HG03064 (cell line): Measurements from ENCODE around the gene HTR3B.
"Not testable (repeated sequence)": the region's sequence is repeated elsewhere in the genome, so short reads cannot be mapped to it uniquely, and the experiment has no call there.

Experiments used
- ATAC-seq: cut with Tn5 transposase; IDR thresholded peaks from one replicate; pipeline ENCODE4 v1.9.1; 2021; ENCODE audit warnings: low read depth; ENCODE audit not compliant: unreplicated experiment

Gene HTR3B

DNA sequence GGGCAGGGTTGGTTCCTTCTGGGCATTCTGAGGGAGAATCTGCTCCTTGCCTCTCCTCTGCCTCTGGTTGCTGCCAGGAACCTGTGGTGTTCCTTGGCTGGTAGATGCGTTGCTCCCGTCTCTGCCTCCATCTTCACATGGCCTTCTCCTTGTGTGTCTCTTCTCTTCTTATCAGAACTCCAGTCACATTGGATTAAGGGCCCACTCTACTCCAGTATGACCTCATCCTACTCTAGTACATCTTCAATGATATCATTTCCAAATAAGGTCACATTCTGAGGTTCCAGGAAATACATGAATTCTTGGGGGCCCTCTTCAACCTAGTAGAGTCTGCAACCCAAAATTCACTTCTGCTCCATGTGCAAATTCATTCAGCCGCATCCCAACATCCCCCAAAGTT lies 33.3 kb downstream of the HTR3B start:
- ATAC-seq = no peak

DNA sequence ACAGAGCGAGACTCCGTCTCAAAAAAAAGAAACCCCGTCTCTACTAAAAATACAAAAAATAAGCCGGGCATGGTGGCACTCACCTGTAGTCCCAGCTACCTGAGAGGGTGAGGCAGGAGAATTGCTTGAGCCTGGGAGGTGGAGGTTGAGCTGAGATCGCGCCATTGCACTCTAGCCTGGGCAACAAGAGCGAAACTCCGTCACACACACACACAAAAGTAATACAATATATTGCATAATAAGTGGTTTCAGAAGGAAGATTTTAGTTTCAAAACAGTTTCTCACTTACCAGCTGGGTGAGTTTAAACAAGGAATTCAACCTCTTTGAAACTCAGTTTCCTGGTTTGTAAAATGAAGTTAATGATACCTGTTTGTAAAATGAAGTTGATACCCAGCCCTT lies 37.7 kb downstream of the HTR3B start:
- ATAC-seq = no peak

DNA sequence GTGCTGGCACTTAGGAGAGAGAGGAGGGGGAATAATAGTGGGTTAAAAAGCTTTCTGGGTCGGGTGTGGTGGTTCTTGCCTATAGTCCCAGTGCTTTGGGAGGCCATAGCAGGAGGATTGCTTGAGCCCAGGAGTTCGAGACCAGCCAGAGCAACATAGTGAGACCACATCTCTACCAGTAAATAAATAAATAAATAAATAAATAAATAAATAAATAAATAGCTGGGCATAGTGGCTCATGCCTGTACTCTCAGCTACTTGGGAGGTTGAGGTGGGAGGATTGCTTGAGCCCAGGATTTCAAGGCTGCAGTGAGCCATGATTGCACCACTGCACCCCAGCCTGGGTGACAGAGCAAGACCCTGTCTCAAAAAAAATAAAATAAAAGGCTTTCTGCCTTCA lies 41.6 kb downstream of the HTR3B start:
- ATAC-seq = not testable (repeated sequence)

DNA sequence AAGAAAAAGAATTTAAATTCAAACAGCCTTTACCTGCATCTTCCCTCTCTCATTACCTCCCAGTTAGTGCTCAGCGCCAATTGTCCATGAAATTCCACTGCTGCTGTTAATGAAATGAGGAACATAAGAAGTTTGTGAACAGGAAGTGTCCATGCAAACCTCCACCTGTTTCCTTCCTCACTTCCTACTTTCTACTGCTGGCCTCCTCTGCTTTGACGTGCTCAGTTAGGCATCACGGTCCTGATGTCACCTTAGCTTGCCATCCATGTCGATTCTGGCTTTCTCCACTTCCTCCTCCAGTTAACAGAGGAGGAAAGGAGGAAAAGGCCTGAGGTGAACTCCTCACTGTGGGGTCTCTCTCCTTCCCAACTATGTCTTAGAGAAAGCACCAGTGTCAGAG lies 43.4 kb downstream of the HTR3B start:
- no peak for ATAC-seq

DNA sequence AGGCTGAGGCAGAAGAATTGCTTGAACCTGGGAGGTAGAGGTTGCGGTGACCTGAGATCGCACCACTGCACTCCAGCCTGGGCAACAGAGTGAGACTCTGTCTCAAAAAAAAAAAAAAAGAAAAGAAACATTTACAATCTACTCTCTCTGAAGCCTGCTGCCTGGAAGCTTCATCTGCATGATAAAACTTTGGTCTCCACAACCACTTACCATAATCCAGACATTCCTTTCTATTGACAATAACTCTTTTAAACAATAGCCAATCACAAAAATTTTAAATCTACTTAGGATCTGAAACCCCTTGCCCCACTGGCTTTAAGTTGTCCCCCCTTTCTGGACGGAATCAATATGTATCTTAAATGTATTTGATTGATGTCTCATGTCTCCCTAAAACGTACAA lies 45.3 kb downstream of the HTR3B start:
- ATAC-seq = no peak

DNA sequence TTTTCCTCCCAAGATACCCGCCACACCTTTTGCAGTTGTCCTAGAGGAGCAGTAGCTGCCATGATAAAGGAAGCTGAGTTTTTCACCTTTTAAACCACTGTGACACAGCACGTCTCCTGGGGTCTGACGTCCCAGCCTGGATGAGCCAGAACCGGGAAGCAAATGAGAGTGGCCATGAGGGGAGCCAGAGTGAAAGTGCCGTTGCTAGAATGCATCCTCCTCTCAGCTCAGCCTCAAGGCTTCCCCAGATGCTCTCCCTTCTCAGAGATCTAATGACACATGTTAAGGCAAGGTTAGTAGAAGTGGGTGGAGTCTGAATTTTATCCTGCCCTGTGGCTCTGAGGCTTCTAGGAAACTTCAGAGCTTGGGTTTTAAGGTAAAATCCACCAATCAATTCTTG lies 46.9 kb downstream of the HTR3B start:
- no peak for ATAC-seq

DNA sequence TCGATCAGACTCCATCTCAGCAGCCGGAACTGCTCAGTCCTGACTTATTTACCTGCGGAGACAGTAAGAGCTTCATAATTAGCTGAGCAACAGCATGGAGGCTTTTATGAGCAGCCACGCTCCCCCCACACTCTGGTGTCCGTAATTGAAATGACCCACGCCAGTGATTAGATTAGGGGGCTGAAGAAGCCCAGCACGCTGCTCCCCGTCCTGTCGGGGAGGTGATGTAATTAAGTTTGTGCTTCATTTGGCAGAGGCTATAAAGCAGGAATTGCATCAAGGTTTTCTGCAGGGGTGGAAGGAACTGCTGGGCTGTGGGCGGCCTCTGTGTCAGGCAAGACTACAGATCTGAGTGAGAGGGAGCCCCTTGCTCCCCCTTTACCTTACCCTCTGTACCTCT lies 47.5 kb downstream of the HTR3B start:
- no peak for ATAC-seq

DNA sequence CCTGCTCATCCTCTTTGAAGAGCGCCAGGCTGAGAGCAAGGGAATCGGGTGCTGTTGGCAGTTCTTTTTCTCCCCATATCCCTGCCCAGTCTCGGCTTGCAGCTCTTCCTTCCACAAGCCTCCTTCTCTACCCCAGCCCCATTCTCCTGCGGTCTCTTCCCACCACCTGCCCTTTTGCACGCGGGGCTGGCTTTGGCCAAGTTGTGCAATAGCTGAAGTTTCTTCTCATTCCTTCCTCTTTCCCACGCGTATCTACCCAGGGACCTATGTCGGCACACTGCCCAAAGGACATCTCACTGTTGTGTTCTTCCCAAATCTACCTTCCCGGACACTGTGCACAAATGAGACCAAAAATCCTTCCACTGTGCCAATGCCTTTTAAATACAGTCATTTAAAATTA lies 48.0 kb downstream of the HTR3B start:
- ATAC-seq = no peak

DNA sequence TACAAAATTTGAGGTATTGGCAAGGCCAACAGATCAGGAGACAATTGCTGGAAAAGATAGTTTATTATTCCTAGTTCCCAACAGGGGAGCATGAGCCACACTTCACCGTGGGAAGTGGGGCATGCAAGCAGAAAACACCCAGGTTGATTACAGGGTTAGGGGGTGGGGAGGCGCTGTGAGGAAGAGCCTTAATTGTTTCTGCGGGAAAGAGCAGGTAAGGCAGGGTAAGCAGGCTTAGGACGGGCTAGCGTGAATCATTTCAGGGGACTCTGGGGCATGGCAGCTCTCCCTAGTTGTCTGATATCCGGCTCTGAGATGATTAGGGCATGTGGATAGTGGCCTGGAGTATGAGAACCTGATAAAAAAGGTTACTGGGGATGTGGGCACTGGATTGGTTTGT lies 49.6 kb downstream of the HTR3B start:
- no peak for ATAC-seq

DNA sequence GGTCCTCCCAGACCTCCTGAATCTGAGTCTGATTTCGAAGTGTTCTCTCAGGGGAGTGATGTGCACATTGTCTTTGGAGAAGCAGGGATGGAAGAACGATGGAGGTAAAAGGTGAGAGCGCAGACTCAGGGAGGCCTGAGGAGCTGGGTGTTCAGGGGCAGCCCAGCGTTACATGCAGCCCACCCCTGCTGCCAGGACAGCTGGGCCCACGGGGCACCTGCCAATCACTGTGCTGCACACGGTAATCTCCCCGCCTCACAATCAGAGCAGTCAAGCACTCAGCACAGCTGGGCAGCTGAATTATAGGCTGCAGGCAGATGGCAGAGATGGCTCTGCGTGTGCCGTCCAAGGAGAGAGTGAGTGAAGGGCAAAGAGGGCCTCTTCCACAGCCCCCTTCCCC lies 52.4 kb downstream of the HTR3B start:
- ATAC-seq = no peak

DNA sequence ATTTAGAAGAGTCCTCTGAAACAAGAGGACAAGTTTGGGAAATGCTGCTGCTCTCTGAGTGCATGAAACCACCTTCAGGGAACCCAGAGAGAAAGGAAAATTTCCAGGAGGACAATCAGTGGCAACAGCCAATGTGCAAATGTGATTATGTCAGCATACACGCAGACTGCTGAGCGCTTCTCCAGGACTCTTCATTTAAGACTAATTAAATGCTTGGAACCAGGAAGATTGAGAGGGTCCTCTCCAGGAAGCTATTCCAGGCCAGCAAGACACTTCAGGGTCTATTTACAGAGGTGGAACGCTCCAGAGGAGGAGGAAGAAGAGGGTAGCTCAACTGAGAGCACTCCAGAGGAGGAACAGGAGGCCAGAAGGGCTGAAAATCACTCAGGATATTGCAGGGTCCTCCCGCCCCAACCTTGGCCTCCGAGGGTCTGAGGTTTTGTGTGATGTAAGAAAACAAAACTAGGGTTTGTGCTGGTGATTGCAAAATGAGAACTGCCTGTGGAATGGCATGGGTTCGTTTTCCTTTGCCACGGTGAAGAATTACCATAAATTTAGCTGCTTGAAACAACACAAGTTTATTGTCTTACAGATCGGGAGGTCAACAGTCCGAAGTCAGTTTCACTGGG lies 56.2 kb downstream of the HTR3B start:
- ATAC-seq = no peak

DNA sequence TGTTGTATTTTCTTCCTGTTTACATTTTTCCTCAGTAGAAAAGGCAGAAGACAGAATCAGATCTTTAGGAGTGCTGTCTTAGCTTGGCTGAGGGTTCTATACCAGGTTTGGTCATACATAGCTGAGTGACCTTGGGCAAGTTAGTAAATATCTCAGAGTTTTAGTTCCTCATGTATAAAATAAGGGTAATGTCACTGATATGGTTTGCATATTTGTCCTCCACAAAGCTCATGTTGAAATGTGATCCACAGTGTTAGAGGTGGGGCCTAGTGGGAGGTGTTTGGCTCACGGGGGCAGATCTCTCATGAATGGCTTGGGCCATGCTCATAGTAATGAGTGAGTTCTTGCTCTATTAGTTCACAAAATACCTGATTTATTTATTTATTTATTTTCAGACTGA lies 62.8 kb downstream of the HTR3B start:
- ATAC-seq = no peak

DNA sequence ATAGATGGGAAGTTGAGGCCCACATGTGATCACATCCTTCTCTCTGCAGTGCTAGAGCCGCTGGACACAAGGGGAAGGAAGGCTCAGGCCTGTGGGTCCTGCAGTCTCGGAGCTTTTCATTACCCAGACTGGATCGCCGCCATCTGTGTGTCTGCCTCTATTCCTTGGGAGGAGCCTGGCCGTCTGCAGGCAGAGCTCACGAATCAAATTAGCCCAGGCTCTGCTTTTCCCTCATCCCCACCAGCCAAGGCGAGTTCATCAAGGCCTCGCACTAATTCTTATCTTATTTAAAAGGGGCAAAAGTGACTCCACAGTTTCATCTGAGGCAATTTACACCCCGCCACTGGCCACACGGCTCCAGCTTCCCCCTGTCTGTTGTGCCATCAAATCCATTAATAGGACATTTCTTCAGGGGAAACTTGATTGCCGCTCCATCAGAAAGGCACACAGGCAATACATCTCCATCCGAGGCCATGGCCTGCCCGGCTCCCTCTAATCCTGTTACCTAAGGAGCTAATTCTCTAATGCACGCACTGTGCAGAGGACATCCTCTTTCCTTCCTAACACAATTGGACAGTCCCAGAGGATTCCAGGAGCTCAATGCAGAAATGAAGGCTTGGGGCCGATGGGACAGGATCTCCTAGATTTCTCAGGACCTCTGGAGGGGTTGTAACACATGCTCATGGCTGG lies 67.1 kb downstream of the HTR3B start:
- no peak for ATAC-seq

DNA sequence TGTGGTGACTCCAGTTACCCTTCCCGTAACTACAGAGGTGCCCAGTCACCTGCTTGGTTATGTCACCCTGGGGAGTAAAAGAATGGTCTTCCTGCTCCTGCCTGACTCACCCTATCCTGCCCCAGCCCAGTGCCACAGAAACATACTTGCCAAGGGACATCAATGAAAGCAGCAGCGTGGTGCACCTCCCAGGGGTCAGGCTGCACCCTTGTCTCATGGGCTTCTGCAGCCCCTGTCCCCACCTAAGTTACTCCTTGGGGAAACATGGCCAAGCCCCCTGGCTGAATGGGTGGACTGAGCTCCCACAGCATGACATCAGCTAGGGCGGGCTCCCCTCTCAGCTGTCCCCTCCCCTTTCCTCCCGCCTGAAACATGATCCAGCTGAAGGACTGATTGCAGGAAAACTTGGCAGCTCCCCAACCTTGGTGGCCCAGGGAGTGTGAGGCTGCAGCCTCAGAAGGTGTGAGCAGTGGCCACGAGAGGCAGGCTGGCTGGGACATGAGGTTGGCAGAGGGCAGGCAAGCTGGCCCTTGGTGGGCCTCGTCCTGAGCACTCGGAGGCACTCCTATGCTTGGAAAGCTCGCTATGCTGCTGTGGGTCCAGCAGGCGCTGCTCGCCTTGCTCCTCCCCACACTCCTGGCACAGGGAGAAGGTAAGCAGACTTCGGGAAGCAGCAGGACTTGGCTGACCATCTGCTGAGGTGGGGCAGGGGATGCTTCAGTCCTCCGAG lies 70.3 kb downstream of the HTR3B start, which contains the start of gene HTR3A:
Gene HTR3A, plus strand, starts transcription at position 368 of the 730 bp plus-strand sequence. Its CDS starts 218 bp downstream, at position 586.
- no peak for ATAC-seq

DNA sequence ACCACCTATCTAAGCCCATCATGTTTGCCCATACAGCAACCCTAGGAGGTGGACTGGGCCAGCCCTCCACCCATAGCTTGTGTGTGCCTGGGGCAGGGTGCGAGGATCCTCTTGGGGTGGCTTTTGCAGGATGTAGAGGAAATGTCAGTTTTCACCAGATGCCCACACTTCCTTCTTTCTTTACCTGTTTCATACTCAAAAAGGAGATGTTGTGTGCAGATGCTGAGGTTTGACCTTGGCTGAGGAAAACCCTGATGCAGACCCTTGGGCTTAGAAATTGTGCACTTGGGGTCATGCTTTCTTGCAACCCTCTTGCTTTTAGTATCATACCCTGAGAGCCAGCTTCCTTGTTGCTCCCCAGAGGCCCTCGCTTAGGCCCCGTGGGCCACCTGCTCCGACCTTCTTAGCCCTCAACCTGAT lies 72.5 kb downstream of the HTR3B start:
- ATAC-seq = no peak

DNA sequence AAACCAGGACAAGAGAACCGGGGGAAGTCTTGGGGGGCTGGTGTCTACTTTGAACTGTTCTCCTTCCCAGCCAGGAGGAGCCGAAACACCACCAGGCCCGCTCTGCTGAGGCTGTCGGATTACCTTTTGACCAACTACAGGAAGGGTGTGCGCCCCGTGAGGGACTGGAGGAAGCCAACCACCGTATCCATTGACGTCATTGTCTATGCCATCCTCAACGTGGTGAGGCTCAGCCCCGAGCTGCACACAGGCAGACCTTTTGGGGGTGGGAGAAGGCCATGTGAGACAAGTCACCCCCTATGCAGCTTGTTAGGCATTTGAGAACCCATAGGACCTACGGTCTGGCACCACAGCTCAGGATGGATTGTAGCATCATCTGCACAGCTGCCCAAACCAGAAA lies 73.1 kb downstream of the HTR3B start:
- ATAC-seq = no peak

DNA sequence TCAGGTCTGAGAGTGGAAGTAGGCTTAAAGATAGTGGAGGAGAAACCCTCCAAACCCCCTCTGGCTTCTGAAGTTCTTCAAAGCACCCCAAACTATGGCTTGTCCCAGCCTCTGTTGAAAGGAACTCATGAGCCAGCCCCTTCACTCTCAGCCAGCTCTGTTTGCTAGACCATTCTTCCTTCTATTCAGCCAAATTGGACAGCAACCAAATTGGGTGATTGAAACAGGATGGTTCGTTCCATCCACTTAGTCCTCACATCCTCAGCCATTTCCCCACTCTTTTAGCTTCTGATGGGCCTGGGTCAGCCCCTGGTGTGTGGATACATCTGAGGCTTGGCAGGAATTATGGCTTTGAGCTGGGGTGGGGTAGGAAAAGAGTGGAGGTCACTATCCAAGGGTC lies 74.8 kb downstream of the HTR3B start:
- ATAC-seq = no peak

DNA sequence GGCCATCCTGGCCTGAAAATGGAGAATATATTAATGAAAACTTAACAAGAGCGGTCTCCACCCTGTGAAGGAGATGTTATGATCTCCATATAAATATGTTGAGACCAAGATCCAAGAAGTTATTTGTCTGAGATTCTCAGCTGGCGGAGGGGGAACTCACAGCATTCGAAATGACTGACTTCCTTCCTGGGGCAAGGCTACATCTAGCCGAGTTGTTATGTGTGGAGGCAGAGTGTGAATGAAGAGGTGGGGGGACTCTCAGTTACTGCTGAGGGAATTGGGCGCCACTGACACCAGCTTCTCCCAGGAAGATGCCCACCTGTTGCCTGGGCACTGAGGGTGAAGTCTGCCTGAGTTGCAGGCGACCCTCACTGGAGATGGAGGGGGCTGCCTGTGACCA lies 76.2 kb downstream of the HTR3B start:
- no peak for ATAC-seq

DNA sequence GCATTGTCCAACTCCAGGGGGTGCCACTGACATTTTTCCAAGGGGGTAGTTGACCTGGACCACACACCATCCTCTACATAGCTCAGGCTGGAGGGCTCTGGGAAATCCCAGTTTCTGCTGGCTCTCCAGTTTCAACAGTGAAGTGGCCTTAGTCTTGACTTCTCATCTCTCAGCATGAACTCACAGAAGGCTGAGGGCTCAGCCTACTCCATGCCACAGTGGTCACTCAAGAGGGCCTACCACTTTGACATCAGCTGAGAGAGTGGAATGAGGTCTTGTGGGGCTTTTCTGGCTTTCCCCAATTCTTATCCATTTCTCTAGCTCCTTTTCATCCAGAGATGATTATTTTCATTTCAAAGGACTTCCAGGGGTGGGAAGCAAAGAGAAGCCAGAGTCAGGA lies 77.7 kb downstream of the HTR3B start:
- ATAC-seq = no peak

DNA sequence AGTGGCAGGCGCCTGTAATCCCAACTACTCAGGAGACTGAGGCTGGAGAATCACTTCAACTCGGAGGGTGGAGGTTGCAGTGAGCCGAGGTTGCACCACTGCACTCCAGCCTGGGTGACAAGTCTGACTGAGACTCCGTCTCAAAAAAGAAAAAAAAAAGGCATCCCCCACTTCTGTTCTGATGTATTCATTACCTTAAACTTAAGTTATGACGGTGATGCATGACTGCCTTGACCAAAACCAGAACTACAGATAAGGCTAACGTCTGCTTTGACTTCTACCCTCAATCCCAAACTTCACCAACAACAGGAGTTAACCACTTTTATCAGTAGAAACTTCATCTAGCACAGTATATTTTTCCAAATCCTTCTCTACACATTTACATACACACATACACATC lies 80.2 kb downstream of the HTR3B start:
- no peak for ATAC-seq

DNA sequence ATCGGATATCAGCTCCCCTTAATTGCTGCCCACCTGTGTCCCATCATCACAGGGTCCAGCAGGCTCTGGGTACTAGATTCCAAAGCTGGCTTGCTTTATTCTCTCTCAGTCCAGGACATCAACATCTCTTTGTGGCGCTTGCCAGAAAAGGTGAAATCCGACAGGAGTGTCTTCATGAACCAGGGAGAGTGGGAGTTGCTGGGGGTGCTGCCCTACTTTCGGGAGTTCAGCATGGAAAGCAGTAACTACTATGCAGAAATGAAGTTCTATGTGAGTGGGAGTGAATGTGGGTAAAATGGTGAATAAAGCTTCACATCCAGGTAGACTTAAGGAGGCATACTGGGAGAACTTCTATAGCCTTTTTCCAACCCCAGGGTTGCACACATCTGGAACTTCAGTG lies 81.3 kb downstream of the HTR3B start:
- ATAC-seq = no peak
